Hepatocyte (in vitro differentiated cells): Measurements from ENCODE around the gene IL34.

ENCODE experiments used
- CTCF ChIP-seq: fragments of 200-600 bp; sonication (generic); IDR thresholded peaks from 2 replicates; pipeline ENCODE4 v1.5.1; 2016; ENCODE audit warnings: antibody characterized with exemption, mild to moderate bottlenecking; ENCODE audit not compliant: poor library complexity
- EZH2phosphoT487 ChIP-seq: fragments of 200-600 bp; sonication (generic); IDR thresholded peaks from one replicate; pipeline ENCODE4 v1.6.1; 2018; ENCODE audit warnings: antibody characterized with exemption, mild to moderate bottlenecking, low read depth, moderate library complexity; ENCODE audit not compliant: unreplicated experiment, severe bottlenecking

- TF ChIP-seq EZH2phosphoT487, result no peak
- no peak for TF ChIP-seq CTCF
Observed at GRCh38 chr16:70632273-70632672, 14.1 kb upstream of the IL34 start.
